GM18867 (cell line): Measurements from ENCODE around the gene SF1.

Source experiments
- ATAC-seq: cut with Tn5 transposase; IDR thresholded peaks from one replicate; pipeline ENCODE4 v1.9.1; 2021; ENCODE audit warnings: mild to moderate bottlenecking, moderate library complexity; ENCODE audit not compliant: unreplicated experiment

The SF1 gene

GRCh38 chr11:64801561-64802369 lies 23.4 kb upstream of the SF1 start:
- ATAC-seq: no peak

GRCh38 chr11:64801158-64801464 lies 22.8 kb upstream of the SF1 start:
- no peak for ATAC-seq

DNA sequence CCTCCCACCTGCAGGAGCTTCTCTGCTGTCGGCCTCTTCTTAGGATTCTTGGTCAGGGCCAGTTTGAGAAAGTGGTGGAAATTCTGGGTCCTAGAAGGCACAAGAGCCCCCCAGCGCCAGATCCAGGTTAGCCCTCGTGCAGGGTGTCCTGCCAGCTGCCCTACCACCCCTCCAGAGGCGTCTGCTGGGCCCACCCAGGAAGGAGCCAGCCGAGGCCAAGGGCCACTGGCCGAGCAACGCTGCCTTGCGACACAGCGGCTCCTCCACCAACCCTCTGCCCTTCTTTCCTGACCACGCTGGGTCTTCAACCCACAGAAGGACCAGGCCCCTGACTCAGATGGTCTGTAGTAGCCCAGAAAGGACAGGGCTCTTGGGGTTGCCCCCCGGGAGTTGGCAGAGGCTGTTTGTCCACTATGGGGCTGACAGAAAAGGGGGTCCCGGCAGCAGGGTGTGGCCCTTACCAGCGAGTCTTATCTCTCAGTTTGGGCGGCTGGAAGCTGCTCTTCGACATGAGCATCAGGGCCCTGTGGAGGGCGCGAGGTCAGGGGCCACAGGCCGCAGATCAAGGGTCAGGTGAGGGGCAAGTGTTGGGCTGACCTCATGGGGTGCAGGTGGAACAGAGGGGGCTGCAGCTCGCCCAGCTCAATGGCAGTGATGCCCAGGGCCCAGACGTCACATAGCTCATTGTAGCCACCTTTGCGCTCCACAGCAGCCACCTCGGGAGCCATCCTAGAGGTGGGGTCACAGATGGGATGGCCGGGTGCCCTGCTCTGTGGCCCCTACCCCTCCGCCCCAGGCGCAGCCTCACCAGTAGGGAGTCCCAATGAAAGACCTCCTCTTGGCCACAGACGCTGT lies 22.2 kb upstream of the SF1 start:
- ATAC-seq: no peak

GRCh38 chr11:64799623-64800302 lies 21.4 kb upstream of the SF1 start:
- ATAC-seq: no peak

- ATAC-seq: no peak
Observed at GRCh38 chr11:64799256-64799622, 20.9 kb upstream of the SF1 start.

DNA sequence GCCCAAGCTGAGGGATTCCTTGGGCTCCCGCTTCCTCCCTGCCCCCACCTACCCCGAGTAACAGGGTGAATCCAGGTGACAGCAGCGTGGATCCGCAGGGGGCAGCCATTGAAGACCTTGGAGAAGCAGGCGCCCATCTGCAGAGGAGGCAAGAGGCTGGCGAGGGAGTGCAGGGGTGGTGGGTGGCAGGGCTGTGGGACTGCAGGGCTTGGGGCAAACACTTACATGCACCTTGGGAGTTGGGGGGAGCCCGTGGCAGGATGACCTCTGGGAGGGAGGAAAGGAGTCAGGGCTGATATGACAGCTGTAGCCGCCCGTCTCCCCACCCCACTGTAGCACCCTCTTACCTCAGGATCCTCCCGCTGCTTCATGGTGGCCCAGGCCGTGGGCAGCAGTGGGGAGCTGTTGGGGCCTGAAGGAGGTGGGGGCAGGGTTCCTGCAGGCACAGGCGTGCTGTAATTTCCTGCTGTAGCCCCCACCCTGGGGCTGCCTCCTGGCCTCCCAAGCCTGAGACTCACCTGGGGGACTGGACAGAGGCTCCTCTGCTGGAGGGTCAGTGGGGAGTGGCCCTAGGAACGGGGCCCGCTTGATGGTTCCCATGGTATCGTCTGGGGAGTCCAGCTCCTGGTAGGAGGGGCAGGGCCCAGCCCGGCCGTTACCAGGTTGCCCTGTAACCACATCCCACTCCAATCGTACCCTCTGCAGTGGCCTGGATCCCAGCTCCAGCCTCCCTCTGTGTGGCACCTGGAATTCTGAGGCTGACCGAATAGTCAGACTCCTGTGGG lies 18.6 kb upstream of the SF1 start:
- ATAC-seq: no peak

GRCh38 chr11:64796047-64796756 lies 17.9 kb upstream of the SF1 start:
- ATAC-seq: no peak

- ATAC-seq: no peak
Observed at GRCh38 chr11:64794526-64794925, 16.2 kb upstream of the SF1 start.

DNA sequence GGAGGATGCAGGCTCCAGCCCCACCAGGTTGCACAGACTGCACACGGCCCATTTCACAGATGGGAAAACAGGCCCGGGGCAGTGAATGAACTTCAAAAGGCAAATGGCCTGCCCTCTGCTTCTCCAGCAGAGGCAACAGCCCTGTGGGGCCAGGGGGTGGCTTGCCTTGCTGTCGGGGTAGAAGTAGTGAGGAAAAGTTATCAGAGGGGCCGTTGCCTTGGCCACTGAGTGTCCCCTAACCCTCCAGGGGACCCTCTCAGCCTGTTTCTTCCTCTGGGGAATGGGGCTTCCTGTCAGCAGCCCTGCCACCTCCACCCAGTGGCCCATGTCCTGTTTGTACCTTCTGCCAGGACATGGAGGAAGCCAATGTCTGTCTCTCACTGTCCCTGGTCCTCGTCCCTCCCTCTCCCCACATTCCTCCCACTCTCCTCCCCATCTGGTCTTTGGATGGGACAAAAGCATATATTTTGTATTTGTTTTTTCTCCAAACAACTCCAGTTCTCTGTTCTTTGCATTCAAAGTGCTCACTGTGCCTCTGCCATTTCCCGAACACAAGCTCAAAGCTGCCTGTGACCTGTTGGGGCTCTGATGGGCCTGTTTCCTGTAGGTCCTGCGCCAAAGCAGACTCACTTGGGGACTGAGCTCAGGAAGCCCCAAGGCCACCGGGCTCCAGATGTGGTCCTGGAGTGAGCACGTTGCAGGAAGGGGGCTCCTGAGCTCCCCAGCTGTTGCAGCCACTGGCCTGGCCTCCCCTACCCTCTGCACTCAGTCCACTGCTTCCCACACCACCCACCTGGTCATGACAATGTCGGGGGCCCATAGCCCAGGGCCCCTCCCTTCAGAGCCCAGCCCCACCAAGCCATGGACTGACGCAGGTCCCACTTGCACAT lies 15.2 kb upstream of the SF1 start:
- no peak for ATAC-seq

DNA sequence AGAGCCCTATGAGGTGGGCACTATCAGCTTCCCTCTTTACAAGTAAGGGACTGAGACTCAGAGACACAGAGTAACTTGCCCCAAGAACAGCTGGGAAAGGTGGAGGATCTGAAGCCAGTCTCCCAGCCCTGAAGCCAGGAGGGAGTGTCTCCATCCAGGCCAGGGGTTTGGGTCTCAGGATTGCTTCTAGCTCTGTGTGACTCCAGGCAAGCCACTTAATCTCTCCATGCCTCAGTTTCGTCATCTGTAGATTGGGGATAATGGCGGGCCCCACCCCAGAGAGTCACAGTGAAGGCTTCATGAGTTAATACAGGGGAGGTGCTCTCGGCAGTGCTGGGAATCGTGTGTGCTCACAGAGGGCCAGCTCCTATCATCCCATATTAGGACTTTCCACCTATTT lies 14.1 kb upstream of the SF1 start:
- no peak for ATAC-seq

DNA sequence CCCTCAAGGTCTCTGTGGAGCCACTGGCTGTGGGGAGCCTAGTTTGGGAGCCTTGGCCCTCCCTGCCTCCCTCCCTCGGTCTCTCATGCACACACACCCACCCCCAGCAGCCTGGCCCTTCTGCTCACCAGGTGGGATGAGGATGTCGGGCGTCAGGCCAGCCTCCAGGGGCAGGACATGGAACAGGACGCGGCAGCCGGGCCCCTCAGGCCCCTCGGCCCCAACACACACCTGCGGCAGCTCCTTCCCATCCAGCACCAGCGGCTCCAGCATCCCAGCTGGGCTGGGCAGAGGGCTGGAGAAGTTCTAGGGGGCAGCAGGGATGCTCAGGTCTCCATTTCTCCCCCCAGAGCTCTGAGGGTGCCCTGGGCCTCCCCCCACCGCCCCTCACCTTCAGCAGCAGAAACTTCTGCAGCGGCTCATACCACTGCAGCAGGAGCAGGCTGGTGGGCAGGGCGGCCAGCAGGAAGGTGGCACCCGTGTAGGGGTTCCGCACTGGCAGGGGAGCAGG lies 13.5 kb upstream of the SF1 start:
- no peak for ATAC-seq

- ATAC-seq: no peak
Observed at GRCh38 chr11:64790205-64791095, 12.1 kb upstream of the SF1 start.

DNA sequence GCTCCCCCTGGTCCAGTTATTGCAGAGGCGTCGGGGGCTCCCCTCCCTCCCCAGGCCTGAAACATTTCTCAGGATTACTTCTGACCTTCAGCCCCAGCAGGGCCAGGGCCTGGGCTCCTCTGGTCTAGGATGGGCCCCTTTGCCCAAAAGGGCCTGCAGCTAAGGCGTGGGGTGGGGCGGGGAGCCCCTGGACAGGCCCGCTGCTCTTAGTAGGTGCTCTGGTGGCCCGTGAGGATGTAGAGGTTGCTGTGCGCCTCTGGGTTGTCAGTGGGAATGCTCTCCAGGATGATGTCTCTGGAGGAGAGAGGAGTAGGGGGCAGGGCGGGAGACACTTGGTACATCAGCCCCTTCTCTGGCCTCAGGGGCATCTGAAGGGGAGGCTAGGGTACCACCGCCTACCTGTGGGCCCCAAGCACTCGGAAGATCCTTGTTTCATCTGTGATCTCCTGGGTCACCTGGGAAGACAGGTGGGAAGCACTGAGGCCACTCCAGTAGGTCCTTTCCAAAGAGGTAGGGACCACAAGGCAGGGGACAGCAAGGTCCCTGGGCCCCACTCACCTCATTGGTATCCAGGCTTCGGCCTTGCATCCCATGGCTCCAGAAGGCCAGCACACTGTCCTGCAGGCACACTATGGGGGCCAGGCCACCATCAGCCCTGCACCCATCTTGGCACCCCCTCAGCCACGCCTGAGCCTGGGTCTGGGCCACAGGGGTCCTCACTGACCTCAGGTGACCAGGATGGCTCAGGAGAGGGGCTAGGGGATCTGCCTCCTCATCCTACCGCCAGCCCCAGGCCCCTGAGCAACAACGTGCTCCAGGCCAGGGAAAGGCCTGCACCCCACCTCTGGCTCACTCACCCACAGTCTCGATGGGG lies 11.2 kb upstream of the SF1 start:
- ATAC-seq: no peak

GRCh38 chr11:64788321-64789215 lies 10.2 kb upstream of the SF1 start:
- ATAC-seq: no peak

DNA sequence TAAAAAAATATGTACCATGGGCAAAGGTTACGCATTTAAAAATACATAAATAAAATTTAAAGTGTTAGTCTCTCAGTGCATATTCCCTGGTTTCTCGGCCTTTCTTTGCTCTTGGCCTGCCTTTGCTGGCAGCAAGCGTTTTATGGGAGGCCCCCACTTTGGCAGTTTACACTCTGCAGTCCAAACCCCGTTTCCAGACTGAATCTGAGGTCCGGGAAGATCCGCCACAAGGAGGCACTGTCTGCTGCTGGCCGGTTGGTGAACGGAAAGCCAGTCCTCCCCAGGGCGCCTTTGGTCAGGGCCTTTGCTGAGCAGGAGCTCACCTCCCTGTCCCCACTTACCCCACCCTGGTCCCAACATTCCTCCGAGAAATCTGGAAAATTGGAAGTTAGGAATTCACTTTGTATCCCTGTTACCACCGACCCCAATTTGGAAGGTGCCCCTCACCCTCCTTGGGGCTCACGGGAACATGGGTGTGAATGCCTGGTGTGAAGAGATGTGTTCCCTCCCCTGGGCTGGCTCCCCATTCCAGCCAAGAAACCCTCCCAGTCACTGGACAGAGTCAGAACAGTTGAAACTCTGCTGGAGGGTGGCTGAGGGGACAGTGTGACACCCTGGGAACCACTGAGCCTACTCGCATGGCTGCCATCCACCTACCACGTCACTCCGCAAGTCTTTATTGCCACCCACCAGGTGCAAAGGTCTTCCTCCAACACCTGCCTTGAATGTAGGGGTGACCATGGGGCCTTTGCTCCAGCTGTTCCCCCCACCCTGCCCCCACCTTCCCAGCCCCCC lies 9.4 kb upstream of the SF1 start:
- ATAC-seq: no peak
